Measurements from ENCODE around the gene KCNJ1. TPM values are rescaled to one million over a fixed set of nuclear protein-coding genes. Genes with fewer than 3 reads are reported as not detected.

Gene KCNJ1
- total and polyA plus RNA-seq, 2 donors (not counting 3 experiments of a cell fraction or from before 2014, with no cell fraction given), result not detected

- intact Hi-C loops (cut with micrococcal nuclease), result loop anchor here (2.0 kb wide), 2 partner anchors 145 to 495 kb away; no protein-coding TSS in a partner anchor
- TF ChIP-seq JUN (IDR thresholded peaks at IDR 0.05; ENCODE audit: borderline replicate concordance, insufficient read depth, insufficient read length, low read depth) (peak; percentile 6), MYC (IDR thresholded peaks at IDR 0.05; ENCODE audit: low read depth, low read length) (no peak), GATA2 (IDR thresholded peaks at IDR 0.05; ENCODE audit: insufficient read depth, insufficient read length, low read depth, low read length) (peak; percentile 64), POLR2AphosphoS5 (IDR thresholded peaks at IDR 0.05; ENCODE audit: insufficient read depth, low read depth, low read length) (peak; percentile 64), EZH2 (IDR thresholded peaks at IDR 0.05; ENCODE audit: borderline replicate concordance, low read depth, low read length, severe bottlenecking) (no peak), POLR2A (IDR thresholded peaks at IDR 0.05; ENCODE audit: low read depth, low read length) (peak; percentile 61)
- Histone ChIP-seq H3K4me2 (ENCODE audit: insufficient read depth, low read length) (no peak overlapping the region), H3K27me3 (ENCODE audit: control insufficient read depth in 2 of 2, insufficient read depth in 2 of 2, low read length in 2 of 2) (no peaks in the 10 kb centered on the region), H2AFZ (ENCODE audit: low read depth, low read length) (no peak overlapping the region), H3K4me1 (ENCODE audit: control insufficient read depth, extremely low read depth, insufficient read depth, low read length) (peaks cover 34% of the 10 kb centered on the region), H3K27ac (ENCODE audit: insufficient read depth, low read depth, low read length) (peak overlapping the region; percentile 1), H3K36me3 (ENCODE audit: control insufficient read depth in 2 of 2, extremely low read depth in 1 of 2, insufficient read depth in 2 of 2, low read length in 2 of 2) (no peaks in the 10 kb centered on the region), H3K79me2 (ENCODE audit: control insufficient read depth, insufficient read depth, low read length) (no peaks in the 10 kb centered on the region), H3K4me3 (replicated peaks in 1 of 3; ENCODE audit: insufficient read depth in 1 of 3, low read depth in 1 of 3, low read length in 3 of 3) (no peak overlapping the region), H3K9me3 (replicated peaks; ENCODE audit: control insufficient read depth, insufficient read depth, low read length) (no peaks in the 10 kb centered on the region), H3K9ac (replicated peaks; ENCODE audit: extremely low read depth, insufficient read depth, low read length) (no peak overlapping the region), H4K20me1 (replicated peaks; ENCODE audit: control insufficient read depth, extremely low read depth, insufficient read depth, low read length) (no peaks in the 10 kb centered on the region), H3K9me1 (replicated peaks; ENCODE audit: control insufficient read depth, extremely low read depth, insufficient read depth, low read length) (no peaks in the 10 kb centered on the region)
- DNase-seq (ENCODE audit: low read depth, low spot score) (peak; percentile 62), FAIRE-seq (peak; percentile 87)
- no TSS peak for BruUV-seq (replicated peaks)
- CTCF ChIA-PET, result interaction anchor here (0.8 to 3.2 kb wide), 4 partner anchors 9 to 680 kb away, joined by 3 to 15 read pairs (median 10); no protein-coding TSS in a partner anchor
- dilution Hi-C loops (cut with MboI; ENCODE audit: extremely low pct_ligation_motif_present, low sequenced_read_pairs), result no loop called here
- POLR2A ChIA-PET, result no interaction called here
These were observed 29.5 kb downstream of the KCNJ1 start for GRCh38 chr11:128837627-128838026.

DNA sequence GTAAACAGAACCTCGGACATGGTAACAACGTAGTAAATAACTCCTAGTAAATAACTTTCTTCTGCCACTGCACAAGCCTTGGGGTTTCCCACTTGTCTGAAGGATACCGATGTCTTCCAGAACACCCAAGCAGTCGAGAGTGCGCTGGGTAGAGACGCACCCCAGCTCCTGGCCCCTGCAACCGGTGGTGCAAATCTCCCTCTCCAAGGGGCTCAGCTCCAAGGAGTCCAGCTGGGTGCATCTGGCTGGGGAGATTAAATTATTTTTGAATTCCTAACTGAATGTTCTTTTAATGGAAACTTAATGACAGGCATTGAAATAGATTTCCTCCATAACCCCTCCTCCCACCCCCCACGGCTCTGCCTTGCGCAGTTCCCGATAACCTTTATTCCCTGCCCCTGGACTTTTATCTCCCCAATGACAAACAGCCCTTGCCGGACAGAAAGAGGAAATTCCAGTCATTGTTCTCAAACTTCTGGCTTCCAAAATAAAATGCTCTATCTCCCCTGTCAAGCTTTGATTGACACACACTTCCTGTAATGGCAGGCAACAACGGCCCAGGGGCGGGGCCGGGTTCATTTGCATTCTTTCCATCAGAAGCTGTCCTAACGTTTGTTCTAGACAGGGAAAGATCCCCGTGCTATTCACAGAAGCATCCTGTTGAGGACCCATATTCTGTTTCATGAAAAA lies 31.2 kb downstream of the KCNJ1 start:
- Histone ChIP-seq H3K79me2 (ENCODE audit: control insufficient read depth, insufficient read depth, low read length) (no peaks in the 10 kb centered on the region), H3K27ac (ENCODE audit: insufficient read depth, low read depth, low read length) (peak overlapping the region; percentile 62), H4K20me1 (replicated peaks; ENCODE audit: control insufficient read depth, extremely low read depth, insufficient read depth, low read length) (no peaks in the 10 kb centered on the region), H3K9me3 (replicated peaks; ENCODE audit: control insufficient read depth, insufficient read depth, low read length) (no peaks in the 10 kb centered on the region), H3K4me3 (replicated peaks in 1 of 3; ENCODE audit: insufficient read depth in 1 of 3, low read depth in 1 of 3, low read length in 3 of 3) (no peak overlapping the region), H3K36me3 (ENCODE audit: control insufficient read depth in 2 of 2, extremely low read depth in 1 of 2, insufficient read depth in 2 of 2, low read length in 2 of 2) (no peaks in the 10 kb centered on the region), H2AFZ (ENCODE audit: low read depth, low read length) (peak overlapping the region; percentile 24), H3K9me1 (replicated peaks; ENCODE audit: control insufficient read depth, extremely low read depth, insufficient read depth, low read length) (no peaks in the 10 kb centered on the region), H3K27me3 (ENCODE audit: control insufficient read depth in 2 of 2, insufficient read depth in 2 of 2, low read length in 2 of 2) (no peaks in the 10 kb centered on the region), H3K4me1 (ENCODE audit: control insufficient read depth, extremely low read depth, insufficient read depth, low read length) (peaks cover 47% of the 10 kb centered on the region), H3K9ac (replicated peaks; ENCODE audit: extremely low read depth, insufficient read depth, low read length) (no peak overlapping the region), H3K4me2 (ENCODE audit: insufficient read depth, low read length) (peak overlapping the region; percentile 65)
- DNase-seq (ENCODE audit: low read depth, low spot score) (peak; percentile 94), FAIRE-seq (peak; percentile 97)
- dilution Hi-C loops (cut with MboI; ENCODE audit: extremely low pct_ligation_motif_present, low sequenced_read_pairs) (no loop called here), intact Hi-C loops (cut with micrococcal nuclease) (loop anchor here (1.0 to 2.0 kb wide), 5 partner anchors 11 to 656 kb away; no protein-coding TSS in a partner anchor)
- TF ChIP-seq JUN (IDR thresholded peaks at IDR 0.05; ENCODE audit: borderline replicate concordance, insufficient read depth, insufficient read length, low read depth) (peak; percentile 26), POLR2A (IDR thresholded peaks at IDR 0.05; ENCODE audit: low read depth, low read length) (peak; percentile 54), FOS (IDR thresholded peaks at IDR 0.05; ENCODE audit: borderline replicate concordance, insufficient read depth, low read length) (peak; percentile 53), CTCF (IDR thresholded peaks at IDR 0.05; ENCODE audit: extremely low read depth in 1 of 2, insufficient read depth in 1 of 2, low read depth in 1 of 2, low read length in 2 of 2) (no peak), MYC (IDR thresholded peaks at IDR 0.05; ENCODE audit: low read depth, low read length) (no peak), EZH2 (IDR thresholded peaks at IDR 0.05; ENCODE audit: borderline replicate concordance, low read depth, low read length, severe bottlenecking) (no peak), MAX (IDR thresholded peaks at IDR 0.05; ENCODE audit: insufficient read depth, insufficient read length) (no peak), POLR2AphosphoS5 (IDR thresholded peaks at IDR 0.05; ENCODE audit: insufficient read depth, low read depth, low read length) (peak; percentile 77), GATA2 (IDR thresholded peaks at IDR 0.05; ENCODE audit: insufficient read depth, insufficient read length, low read depth, low read length) (peak; percentile 91)
- BruUV-seq (replicated peaks), result no TSS peak
- ChIA-PET POLR2A (no interaction called here), CTCF (interaction anchor here (1.1 to 3.2 kb wide), 4 partner anchors 11 to 678 kb away, joined by 3 to 15 read pairs (median 10); no protein-coding TSS in a partner anchor)
